PC-3 (cell line): ENCODE measurements around the gene PDE6A. TPM values are rescaled to one million over a fixed set of nuclear protein-coding genes. Genes with fewer than 3 reads are reported as not detected.

Experiments used
- ATAC-seq: fragments of 200-7000 bp; cut with Tn5 transposase; 2 replicates; pipeline ENCODE4 v1.9.1; 2020; ENCODE audit warnings: mild to moderate bottlenecking, moderate library complexity
- BruUV-seq: library from RNA; stranded (reverse); fragments of 400-500 nt; replicated peaks from 2 replicates; lab custom pipeline; 2021; lab: Mats Ljungman, UMichigan
- CTCF ChIA-PET: fragments of 300-600 bp; sonication (Branson Sonifier 250); formaldehyde crosslinking; loops from one replicate; lab custom pipeline; 2022; ENCODE audit warnings: antibody characterized with exemption; lab: Charles Lee
- POLR2A ChIA-PET: fragments of 300-600 bp; sonication (Branson Sonifier 250); formaldehyde crosslinking; loops from one replicate; lab custom pipeline; 2022; ENCODE audit warnings: antibody characterized with exemption; ENCODE audit not compliant: unreplicated experiment; lab: Charles Lee
- DNase-seq: peaks from one replicate; pipeline ENCODE4 v3.0.0-alpha.2; 2015
- H2AFZ ChIP-seq: fragments of 300-600 bp; sonication (generic); 2 replicates; pipeline ENCODE4 v1.6.0; 2016; ENCODE audit warnings: antibody characterized with exemption, low read length
- H3F3A ChIP-seq: fragments of 300-600 bp; sonication (generic); one replicate; pipeline ENCODE4 v1.6.0; 2017; ENCODE audit warnings: antibody characterized with exemption, low read length, control low read depth, mild to moderate bottlenecking; ENCODE audit not compliant: unreplicated experiment
- H3K27ac ChIP-seq: fragments of 300-600 bp; sonication (generic); 2 replicates; pipeline ENCODE4 v1.5.1; 2016; ENCODE audit warnings: mild to moderate bottlenecking, low read length
- H3K27me3 ChIP-seq: fragments of 300-600 bp; sonication (generic); 2 replicates; pipeline ENCODE4 v1.6.1; 2016; ENCODE audit warnings: low read length, mixed read lengths
- H3K36me3 ChIP-seq: fragments of 300-600 bp; sonication (generic); 2 replicates; pipeline ENCODE4 v1.6.1; 2016; ENCODE audit warnings: low read depth, mixed run types, low read length, mixed read lengths
- H3K4me1 ChIP-seq: fragments of 300-600 bp; sonication (generic); 2 replicates; pipeline ENCODE4 v1.5.1; 2016; ENCODE audit warnings: low read length; ENCODE audit not compliant: insufficient read depth
- H3K4me2 ChIP-seq: fragments of 300-600 bp; sonication (generic); 2 replicates; pipeline ENCODE4 v1.6.0; 2016; ENCODE audit warnings: low read length
- H3K4me3 ChIP-seq: fragments of 300-600 bp; sonication (generic); 2 replicates; pipeline ENCODE4 v1.5.1; 2016; ENCODE audit warnings: mild to moderate bottlenecking, low read length, mixed read lengths
- H3K79me2 ChIP-seq: fragments of 300-600 bp; sonication (generic); 2 replicates; pipeline ENCODE4 v1.6.1; 2017; ENCODE audit warnings: low read length, mixed read lengths
- H3K9ac ChIP-seq: fragments of 300-600 bp; sonication (generic); 2 replicates; pipeline ENCODE4 v1.6.0; 2016; ENCODE audit warnings: mild to moderate bottlenecking, low read length
- H3K9me2 ChIP-seq: fragments of 300-600 bp; sonication (generic); replicated peaks from 2 replicates; pipeline ENCODE4 v1.6.1; 2016; ENCODE audit warnings: mixed run types, low read length, mixed read lengths
- H3K9me3 ChIP-seq: fragments of 300-600 bp; sonication (generic); 2 replicates; pipeline ENCODE4 v1.6.1; 2016; ENCODE audit warnings: low read length, mixed read lengths
- H4K20me1 ChIP-seq: fragments of 300-600 bp; sonication (generic); 2 replicates; pipeline ENCODE4 v1.6.1; 2016; ENCODE audit warnings: low read length, mixed read lengths
- EZH2 ChIP-seq: fragments of 300-600 bp; sonication (generic); IDR thresholded peaks from one replicate; pipeline ENCODE4 v1.6.1; 2017; ENCODE audit warnings: antibody characterized with exemption, mild to moderate bottlenecking, low read length; ENCODE audit not compliant: unreplicated experiment
- EZH2phosphoT487 ChIP-seq: fragments of 300-600 bp; sonication (generic); IDR thresholded peaks from 2 replicates; pipeline ENCODE4 v1.6.1; 2018; ENCODE audit warnings: mild to moderate bottlenecking, antibody characterized with exemption, low read length, borderline replicate concordance
- intact Hi-C: fragments of 100-400 bp; cut with micrococcal nuclease; formaldehyde crosslinking; loops from 2 replicates; pipeline ENCODE4 v1.9.0; 2023
- total RNA-seq: library from RNA; depleted of rRNA; stranded (reverse); fragments of >200 nt; gene quantifications from 2 replicates; pipeline ENCODE4 v1.2.3, GENCODE V29; 2014
- TF ChIP-seq, protein P1 (sequence below): fragments of 300-600 bp; sonication (generic); conservative IDR thresholded peaks from 2 replicates; pipeline ENCODE4 v1.5.1; 2017; ENCODE audit warnings: antibody characterized with exemption, low read depth, mild to moderate bottlenecking, low read length

The PDE6A gene
- total RNA-seq, 1 experiment from 2014 or later: not detected

DNA sequence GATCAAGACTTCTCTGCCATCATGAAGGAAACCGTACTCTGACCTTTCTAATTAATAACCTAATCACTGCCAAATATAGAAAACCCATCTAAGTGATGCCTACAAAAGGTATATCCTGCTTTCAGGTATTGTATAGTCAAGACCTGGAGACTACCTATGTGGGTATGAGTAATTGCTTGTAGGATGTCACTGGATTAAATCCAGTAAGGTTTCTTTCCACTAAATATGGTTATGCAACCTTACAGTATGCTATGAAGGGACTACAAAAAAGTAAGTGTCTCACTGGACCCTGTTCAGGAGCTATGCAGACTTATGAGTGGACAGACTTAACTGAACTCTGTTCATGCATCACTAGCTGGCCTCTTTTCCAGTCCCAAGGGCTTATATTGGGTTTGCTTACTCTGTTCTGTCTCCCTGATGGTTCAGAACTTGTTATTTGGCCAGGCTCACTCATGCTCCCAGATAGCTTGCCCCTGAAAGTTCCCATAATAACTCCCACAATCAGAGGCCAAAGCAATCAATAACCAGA lies 51.1 kb downstream of the PDE6A start:
- Histone ChIP-seq H3F3A (no peaks in the 10 kb centered on the region), H3K27ac (no peak overlapping the region), H3K36me3 (no peaks in the 10 kb centered on the region), H4K20me1 (no peaks in the 10 kb centered on the region), H3K27me3 (no peaks in the 10 kb centered on the region), H3K79me2 (no peaks in the 10 kb centered on the region), H3K9me2 (no peaks in the 10 kb centered on the region), H3K4me3 (no peak overlapping the region), H3K4me1 (peaks cover 11% of the 10 kb centered on the region), H3K9me3 (no peaks in the 10 kb centered on the region), H3K9ac (no peak overlapping the region), H2AFZ (no peak overlapping the region), H3K4me2 (no peak overlapping the region)
- TF ChIP-seq EZH2 (no peak), EZH2phosphoT487 (no peak)
- TF ChIP-seq, protein P1, sequence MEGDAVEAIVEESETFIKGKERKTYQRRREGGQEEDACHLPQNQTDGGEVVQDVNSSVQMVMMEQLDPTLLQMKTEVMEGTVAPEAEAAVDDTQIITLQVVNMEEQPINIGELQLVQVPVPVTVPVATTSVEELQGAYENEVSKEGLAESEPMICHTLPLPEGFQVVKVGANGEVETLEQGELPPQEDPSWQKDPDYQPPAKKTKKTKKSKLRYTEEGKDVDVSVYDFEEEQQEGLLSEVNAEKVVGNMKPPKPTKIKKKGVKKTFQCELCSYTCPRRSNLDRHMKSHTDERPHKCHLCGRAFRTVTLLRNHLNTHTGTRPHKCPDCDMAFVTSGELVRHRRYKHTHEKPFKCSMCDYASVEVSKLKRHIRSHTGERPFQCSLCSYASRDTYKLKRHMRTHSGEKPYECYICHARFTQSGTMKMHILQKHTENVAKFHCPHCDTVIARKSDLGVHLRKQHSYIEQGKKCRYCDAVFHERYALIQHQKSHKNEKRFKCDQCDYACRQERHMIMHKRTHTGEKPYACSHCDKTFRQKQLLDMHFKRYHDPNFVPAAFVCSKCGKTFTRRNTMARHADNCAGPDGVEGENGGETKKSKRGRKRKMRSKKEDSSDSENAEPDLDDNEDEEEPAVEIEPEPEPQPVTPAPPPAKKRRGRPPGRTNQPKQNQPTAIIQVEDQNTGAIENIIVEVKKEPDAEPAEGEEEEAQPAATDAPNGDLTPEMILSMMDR: no peak
- DNase-seq (no peak), ATAC-seq (no peak)
- intact Hi-C loops: no loop called here
- POLR2A ChIA-PET: no interaction called here
- BruUV-seq: no TSS peak
- CTCF ChIA-PET: no interaction called here

- no peaks in the 10 kb centered on the region for H3K9me2 ChIP-seq
- no peak for DNase-seq
- no peak overlapping the region for H3K27ac ChIP-seq
- no peaks in the 10 kb centered on the region for H3F3A ChIP-seq
- no peak overlapping the region for H3K9ac ChIP-seq
- peaks cover 11% of the 10 kb centered on the region for H3K4me1 ChIP-seq
- no peak overlapping the region for H2AFZ ChIP-seq
- no peak overlapping the region for H3K4me2 ChIP-seq
- H3K4me3 ChIP-seq: no peak overlapping the region
- intact Hi-C loops: no loop called here
- ChIA-PET POLR2A (no interaction called here), CTCF (no interaction called here)
- no peak for ATAC-seq
- no peaks in the 10 kb centered on the region for H3K27me3 ChIP-seq
- no peaks in the 10 kb centered on the region for H3K79me2 ChIP-seq
- no peaks in the 10 kb centered on the region for H3K9me3 ChIP-seq
- BruUV-seq: no TSS peak
- no peaks in the 10 kb centered on the region for H4K20me1 ChIP-seq
- H3K36me3 ChIP-seq: no peaks in the 10 kb centered on the region
- TF ChIP-seq, protein P1: no peak
- TF ChIP-seq EZH2phosphoT487 (no peak), EZH2 (no peak)
These were observed 52.0 kb downstream of the PDE6A start for GRCh38 chr5:149892594-149892993.

DNA sequence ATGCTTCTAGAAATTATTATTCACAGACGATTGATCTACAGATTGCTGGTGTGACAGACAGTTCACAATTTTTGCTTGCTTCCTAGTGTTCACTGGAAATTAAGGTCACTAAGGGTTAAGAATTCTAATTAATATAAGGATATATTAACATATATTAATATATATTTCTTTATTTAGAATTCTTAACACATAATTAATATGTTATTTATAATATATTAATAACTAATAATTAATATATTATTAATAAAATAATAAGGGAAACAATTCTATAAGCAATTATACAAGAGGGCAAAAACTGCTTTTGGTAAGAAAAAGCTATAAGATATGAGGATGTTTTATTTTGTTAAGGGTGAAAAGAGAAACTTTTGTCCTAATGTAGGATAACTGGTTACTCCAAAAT lies 56.3 kb downstream of the PDE6A start:
- POLR2A ChIA-PET: no interaction called here

More for the DNA sequence above, 56.3 kb downstream of the PDE6A start:
- Histone ChIP-seq H3K4me1 (no peaks in the 10 kb centered on the region), H3K9me2 (no peaks in the 10 kb centered on the region), H3K36me3 (no peaks in the 10 kb centered on the region), H3K79me2 (no peaks in the 10 kb centered on the region), H2AFZ (no peak overlapping the region), H3K4me3 (no peak overlapping the region), H3K27ac (no peak overlapping the region), H3K9ac (no peak overlapping the region), H3K4me2 (no peak overlapping the region), H3K9me3 (no peaks in the 10 kb centered on the region), H3K27me3 (no peaks in the 10 kb centered on the region), H4K20me1 (no peaks in the 10 kb centered on the region), H3F3A (no peaks in the 10 kb centered on the region)
- ATAC-seq (no peak), DNase-seq (no peak)
- TF ChIP-seq, protein P1: no peak
- no peak for TF ChIP-seq EZH2phosphoT487
- no peak for TF ChIP-seq EZH2
- CTCF ChIA-PET: no interaction called here
- BruUV-seq: no TSS peak
- intact Hi-C loops: no loop called here
